Measurements from ENCODE around the gene LMNTD2. TPM values are rescaled to one million over a fixed set of nuclear protein-coding genes. Genes with fewer than 3 reads are reported as not detected.
"Not testable (repeated sequence)": the region's sequence is repeated elsewhere in the genome, so short reads cannot be mapped to it uniquely, and the experiment has no call there.

LMNTD2 gene
- total RNA-seq, 2 donors from 2014 or later, result 9.8 to 13.6 TPM

DNA sequence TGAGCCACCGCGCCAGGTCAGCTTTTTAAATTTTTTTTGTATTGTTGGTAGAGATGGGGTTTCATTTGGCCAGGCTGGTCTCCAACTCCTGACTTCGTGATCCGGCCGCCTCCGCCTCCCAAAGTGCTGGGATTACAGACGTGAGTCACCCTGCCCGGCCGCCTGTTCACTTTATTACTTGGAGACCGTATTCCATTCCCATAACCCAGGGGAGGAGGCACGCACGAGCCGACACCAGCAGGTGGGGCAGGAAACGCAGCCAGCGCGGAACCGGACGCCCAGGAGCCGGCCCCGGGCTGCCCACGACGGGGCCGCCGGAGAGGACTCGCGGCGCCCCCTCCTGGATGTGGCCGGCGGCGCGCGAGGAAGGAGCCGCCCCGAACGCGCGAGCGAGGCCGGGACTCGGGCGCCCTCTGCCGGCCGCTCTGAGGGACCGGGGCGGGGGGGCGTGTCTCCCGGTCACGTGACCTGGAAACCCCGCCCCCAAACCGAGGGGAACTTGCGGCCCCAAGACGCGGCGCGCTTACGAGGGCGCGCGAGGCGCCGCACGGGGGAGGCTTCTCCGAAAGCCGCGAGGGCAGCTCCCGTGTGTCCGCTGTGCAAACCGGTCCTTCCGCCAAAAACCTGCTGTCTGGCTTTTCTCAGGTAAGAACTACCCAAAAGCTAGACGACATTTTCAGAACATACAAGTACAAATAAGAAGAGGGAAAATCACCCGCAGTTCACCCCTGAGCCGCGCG, 41.9 kb downstream of the LMNTD2 start:
- intact Hi-C loops (cut with DNase I), result no loop called here
- Histone ChIP-seq H3K4me3 (no peak overlapping the region), H3K27ac (peak overlapping the region; percentile 75), H3K36me3 (no peaks in the 10 kb centered on the region), H3K4me1 (no peaks in the 10 kb centered on the region), H3K9ac (ENCODE audit: low read depth in 2 of 2, low read length in 2 of 2) (no peak overlapping the region), H3K9me3 (no peaks in the 10 kb centered on the region), H3K27me3 (no peaks in the 10 kb centered on the region)
- TF ChIP-seq, protein P1, sequence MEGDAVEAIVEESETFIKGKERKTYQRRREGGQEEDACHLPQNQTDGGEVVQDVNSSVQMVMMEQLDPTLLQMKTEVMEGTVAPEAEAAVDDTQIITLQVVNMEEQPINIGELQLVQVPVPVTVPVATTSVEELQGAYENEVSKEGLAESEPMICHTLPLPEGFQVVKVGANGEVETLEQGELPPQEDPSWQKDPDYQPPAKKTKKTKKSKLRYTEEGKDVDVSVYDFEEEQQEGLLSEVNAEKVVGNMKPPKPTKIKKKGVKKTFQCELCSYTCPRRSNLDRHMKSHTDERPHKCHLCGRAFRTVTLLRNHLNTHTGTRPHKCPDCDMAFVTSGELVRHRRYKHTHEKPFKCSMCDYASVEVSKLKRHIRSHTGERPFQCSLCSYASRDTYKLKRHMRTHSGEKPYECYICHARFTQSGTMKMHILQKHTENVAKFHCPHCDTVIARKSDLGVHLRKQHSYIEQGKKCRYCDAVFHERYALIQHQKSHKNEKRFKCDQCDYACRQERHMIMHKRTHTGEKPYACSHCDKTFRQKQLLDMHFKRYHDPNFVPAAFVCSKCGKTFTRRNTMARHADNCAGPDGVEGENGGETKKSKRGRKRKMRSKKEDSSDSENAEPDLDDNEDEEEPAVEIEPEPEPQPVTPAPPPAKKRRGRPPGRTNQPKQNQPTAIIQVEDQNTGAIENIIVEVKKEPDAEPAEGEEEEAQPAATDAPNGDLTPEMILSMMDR (IDR thresholded peaks at IDR 0.05), result peak; percentile 100
- DNase-seq, result peak; percentile 95

DNA sequence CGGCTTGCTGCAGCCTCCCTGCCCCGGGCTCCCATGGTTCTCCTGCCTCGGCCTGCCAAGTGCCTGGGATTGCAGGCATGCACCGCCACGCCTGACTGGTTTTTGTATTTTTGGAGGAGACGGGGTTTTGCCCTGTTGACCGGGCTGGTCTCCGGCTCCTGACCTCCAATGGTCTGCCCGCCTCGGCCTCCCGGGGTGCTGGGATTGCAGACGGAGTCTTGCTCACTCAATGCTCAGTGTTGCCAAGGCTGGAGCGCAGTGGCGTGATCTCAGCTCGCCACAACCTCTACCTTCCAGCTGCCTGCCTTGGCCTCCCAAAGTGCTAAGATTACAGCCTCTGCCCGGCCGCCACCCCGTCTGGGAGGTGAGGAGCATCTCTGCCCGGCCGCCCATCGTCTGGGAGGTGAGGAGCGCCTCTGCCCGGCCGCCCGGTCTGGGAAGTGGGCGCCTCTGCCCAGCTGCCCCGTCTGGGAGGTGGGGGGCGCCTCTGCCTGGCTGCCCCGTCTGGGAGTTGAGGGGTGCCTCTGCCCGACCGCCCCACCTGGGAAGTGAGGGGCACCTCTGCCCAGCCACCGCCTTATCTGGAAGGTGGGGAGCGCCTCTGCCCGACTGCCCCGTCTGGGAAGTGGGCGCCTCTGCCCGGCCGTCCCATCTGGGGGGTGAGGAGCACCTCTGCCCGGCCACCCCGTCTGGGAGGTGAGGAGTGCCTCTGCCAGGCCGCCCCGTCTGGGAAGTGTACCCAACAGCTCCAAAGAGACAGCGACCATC, 43.4 kb downstream of the LMNTD2 start:
- intact Hi-C loops (cut with DNase I); H3K4me1 ChIP-seq; DNase-seq; H3K27ac ChIP-seq; H3K9me3 ChIP-seq; H3K4me3 ChIP-seq; H3K27me3 ChIP-seq; H3K9ac ChIP-seq (ENCODE audit: low read depth in 2 of 2, low read length in 2 of 2); H3K36me3 ChIP-seq: not testable (repeated sequence)

DNA sequence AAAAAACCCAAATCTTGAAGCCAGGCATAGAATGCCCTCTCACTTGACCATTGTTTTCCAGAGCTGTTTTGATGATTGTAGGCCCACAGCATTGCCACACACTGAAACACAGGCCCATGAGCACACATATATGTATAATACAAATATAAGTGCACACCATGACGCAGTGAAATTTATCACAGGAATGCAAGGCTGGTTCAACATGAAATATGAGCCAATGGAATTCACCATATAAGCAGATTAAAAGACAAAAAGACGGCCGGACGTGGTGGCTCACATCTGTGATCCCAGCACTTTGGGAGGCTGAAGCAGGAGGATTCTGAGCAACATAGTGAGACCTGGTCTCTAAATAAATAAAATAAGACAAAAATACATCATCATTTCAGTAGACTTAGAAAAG, 44.1 kb downstream of the LMNTD2 start:
- no peak for DNase-seq
- no peaks in the 10 kb centered on the region for H3K9me3 ChIP-seq
- H3K4me1 ChIP-seq, result no peaks in the 10 kb centered on the region
- TF ChIP-seq, protein P1 (IDR thresholded peaks at IDR 0.05), result no peak
- H3K27ac ChIP-seq, result no peak overlapping the region
- no peaks in the 10 kb centered on the region for H3K27me3 ChIP-seq
- intact Hi-C loops (cut with DNase I), result no loop called here
- H3K36me3 ChIP-seq, result no peaks in the 10 kb centered on the region
- no peak overlapping the region for H3K9ac ChIP-seq (ENCODE audit: low read depth in 2 of 2, low read length in 2 of 2)
- no peak overlapping the region for H3K4me3 ChIP-seq

DNA sequence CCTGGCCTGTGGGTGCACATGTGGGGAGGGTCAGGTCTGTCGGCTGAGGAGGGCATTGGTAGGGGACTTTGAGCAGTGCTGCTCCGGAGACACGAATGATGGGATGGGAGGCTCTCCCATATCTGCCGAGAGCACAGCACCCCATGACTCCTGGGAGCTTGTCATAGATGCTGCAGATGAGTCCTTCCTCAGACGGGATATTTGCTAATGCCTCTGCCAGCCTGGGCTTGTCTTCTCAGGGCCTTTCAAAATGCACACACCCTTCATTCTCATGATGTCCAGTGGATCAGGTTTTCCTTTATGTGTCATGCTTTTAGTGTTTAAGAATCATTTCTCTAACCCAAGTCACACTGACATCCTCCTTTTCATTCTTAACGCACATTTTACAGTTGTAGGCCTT, 45.4 kb downstream of the LMNTD2 start:
- H3K36me3 ChIP-seq, result no peaks in the 10 kb centered on the region
- H3K4me3 ChIP-seq, result no peak overlapping the region
- H3K9me3 ChIP-seq, result no peaks in the 10 kb centered on the region
- no peaks in the 10 kb centered on the region for H3K4me1 ChIP-seq
- H3K27ac ChIP-seq, result no peak overlapping the region
- intact Hi-C loops (cut with DNase I), result no loop called here
- no peak overlapping the region for H3K9ac ChIP-seq (ENCODE audit: low read depth in 2 of 2, low read length in 2 of 2)
- TF ChIP-seq, protein P1 (IDR thresholded peaks at IDR 0.05), result no peak
- DNase-seq, result no peak
- no peaks in the 10 kb centered on the region for H3K27me3 ChIP-seq

DNA sequence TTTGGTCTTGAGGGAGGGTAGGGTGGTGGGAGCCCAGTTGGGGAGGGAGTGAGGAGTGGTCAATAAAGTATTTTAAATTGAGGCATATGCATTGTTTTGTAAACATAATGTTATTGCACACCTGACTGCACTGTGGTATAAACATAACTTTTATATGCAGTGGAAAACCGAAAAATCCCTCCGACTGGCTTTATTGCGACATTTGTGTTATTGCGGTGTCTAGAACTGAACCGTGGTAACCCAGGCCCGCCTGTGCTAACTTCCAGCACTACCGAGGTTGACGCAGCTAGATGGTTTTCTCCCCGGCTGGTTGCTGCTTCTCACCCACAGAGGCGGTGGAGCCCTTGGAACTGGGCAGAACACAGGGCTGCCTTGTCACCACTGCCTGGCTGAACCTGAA, 45.9 kb downstream of the LMNTD2 start:
- H3K36me3 ChIP-seq, result no peaks in the 10 kb centered on the region
- no peaks in the 10 kb centered on the region for H3K4me1 ChIP-seq
- H3K4me3 ChIP-seq, result no peak overlapping the region
- no peak overlapping the region for H3K27ac ChIP-seq
- no peaks in the 10 kb centered on the region for H3K9me3 ChIP-seq
- TF ChIP-seq, protein P1 (IDR thresholded peaks at IDR 0.05), result no peak
- H3K27me3 ChIP-seq, result no peaks in the 10 kb centered on the region
- no peak overlapping the region for H3K9ac ChIP-seq (ENCODE audit: low read depth in 2 of 2, low read length in 2 of 2)
- intact Hi-C loops (cut with DNase I), result no loop called here
- DNase-seq, result no peak

All from colonic mucosa (tissue), 4 donors.